ENCODE results near the gene BCOR. TPM values are rescaled to one million over a fixed set of nuclear protein-coding genes. Genes with fewer than 3 reads are reported as not detected.

The BCOR gene
- total RNA-seq, 1 experiment from 2014 or later: 0.68 TPM

- intact Hi-C loops (cut with micrococcal nuclease; ENCODE audit: unreplicated experiment): no loop called here
- ChIA-PET CTCF (no interaction called here), POLR2A (ENCODE audit: unreplicated experiment) (interaction anchor here (0.6 kb wide), 1 partner anchor 26 kb away, joined by 9 read pairs; no protein-coding TSS in a partner anchor)
- BruUV-seq (replicated peaks): no TSS peak
- DNase-seq: no peak
- no peaks in the 10 kb centered on the region for H3K9me2 ChIP-seq (ENCODE audit: insufficient read depth)
- H3K27me3 ChIP-seq (ENCODE audit: insufficient read depth, low read depth): no peaks in the 10 kb centered on the region
- no peaks in the 10 kb centered on the region for H3F3A ChIP-seq (ENCODE audit: insufficient read depth, low read depth)
- H3K9me3 ChIP-seq (ENCODE audit: insufficient read depth, low read depth): no peaks in the 10 kb centered on the region
- TF ChIP-seq EZH2 (IDR thresholded peaks at IDR 0.05; ENCODE audit: low read depth): no peak
- no peaks in the 10 kb centered on the region for H3K79me2 ChIP-seq (ENCODE audit: low read depth)
- H3K4me3 ChIP-seq: no peak overlapping the region
- H2AFZ ChIP-seq: no peak overlapping the region
- no peaks in the 10 kb centered on the region for H4K20me1 ChIP-seq (ENCODE audit: insufficient read depth)
- no peak overlapping the region for H3K4me2 ChIP-seq
- H3K27ac ChIP-seq: no peak overlapping the region
- H3K36me3 ChIP-seq (ENCODE audit: low read depth): no peaks in the 10 kb centered on the region
- H3K4me1 ChIP-seq (replicated peaks; ENCODE audit: insufficient read depth): no peaks in the 10 kb centered on the region
Observed at GRCh38 chrX:40112996-40113395, 15.2 kb upstream of the BCOR start.

DNA sequence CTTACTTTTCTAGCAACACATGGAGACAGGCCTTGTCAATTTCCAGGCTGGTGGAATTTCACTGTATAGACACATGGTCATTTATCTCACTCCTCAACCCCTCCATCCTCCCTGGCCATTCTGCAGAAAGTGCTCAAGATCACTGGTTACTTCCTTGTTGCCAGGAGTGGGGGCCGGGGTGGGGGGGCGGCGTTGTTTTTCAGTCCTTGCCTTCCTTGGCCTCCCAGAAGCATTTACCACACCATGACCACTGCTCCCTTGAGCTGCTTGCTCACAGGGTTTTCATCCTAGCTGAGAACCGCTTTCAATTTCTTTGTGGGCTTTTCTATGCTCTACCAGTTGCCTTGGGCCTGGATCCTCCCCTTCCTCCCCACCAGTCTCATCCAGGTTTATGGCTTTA is 14.1 kb upstream of the BCOR start:
- no peaks in the 10 kb centered on the region for H3K9me2 ChIP-seq (ENCODE audit: insufficient read depth)
- no peaks in the 10 kb centered on the region for H3K79me2 ChIP-seq (ENCODE audit: low read depth)
- intact Hi-C loops (cut with micrococcal nuclease; ENCODE audit: unreplicated experiment): no loop called here
- H3K4me2 ChIP-seq: no peak overlapping the region
- H3K27ac ChIP-seq: no peak overlapping the region
- no peaks in the 10 kb centered on the region for H4K20me1 ChIP-seq (ENCODE audit: insufficient read depth)
- H3K27me3 ChIP-seq (ENCODE audit: insufficient read depth, low read depth): no peaks in the 10 kb centered on the region
- no TSS peak for BruUV-seq (replicated peaks)
- no peak for TF ChIP-seq EZH2 (IDR thresholded peaks at IDR 0.05; ENCODE audit: low read depth)
- TF ChIP-seq, protein P1, sequence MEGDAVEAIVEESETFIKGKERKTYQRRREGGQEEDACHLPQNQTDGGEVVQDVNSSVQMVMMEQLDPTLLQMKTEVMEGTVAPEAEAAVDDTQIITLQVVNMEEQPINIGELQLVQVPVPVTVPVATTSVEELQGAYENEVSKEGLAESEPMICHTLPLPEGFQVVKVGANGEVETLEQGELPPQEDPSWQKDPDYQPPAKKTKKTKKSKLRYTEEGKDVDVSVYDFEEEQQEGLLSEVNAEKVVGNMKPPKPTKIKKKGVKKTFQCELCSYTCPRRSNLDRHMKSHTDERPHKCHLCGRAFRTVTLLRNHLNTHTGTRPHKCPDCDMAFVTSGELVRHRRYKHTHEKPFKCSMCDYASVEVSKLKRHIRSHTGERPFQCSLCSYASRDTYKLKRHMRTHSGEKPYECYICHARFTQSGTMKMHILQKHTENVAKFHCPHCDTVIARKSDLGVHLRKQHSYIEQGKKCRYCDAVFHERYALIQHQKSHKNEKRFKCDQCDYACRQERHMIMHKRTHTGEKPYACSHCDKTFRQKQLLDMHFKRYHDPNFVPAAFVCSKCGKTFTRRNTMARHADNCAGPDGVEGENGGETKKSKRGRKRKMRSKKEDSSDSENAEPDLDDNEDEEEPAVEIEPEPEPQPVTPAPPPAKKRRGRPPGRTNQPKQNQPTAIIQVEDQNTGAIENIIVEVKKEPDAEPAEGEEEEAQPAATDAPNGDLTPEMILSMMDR (conservative IDR thresholded peaks at IDR 0.05): no peak
- no peaks in the 10 kb centered on the region for H3K4me1 ChIP-seq (replicated peaks; ENCODE audit: insufficient read depth)
- CTCF ChIA-PET: no interaction called here
- no peak for DNase-seq
- H3F3A ChIP-seq (ENCODE audit: insufficient read depth, low read depth): no peaks in the 10 kb centered on the region
- H2AFZ ChIP-seq: no peak overlapping the region
- no peaks in the 10 kb centered on the region for H3K9me3 ChIP-seq (ENCODE audit: insufficient read depth, low read depth)
- POLR2A ChIA-PET (ENCODE audit: unreplicated experiment): interaction anchor here (0.5 kb wide), 1 partner anchor 18 kb away, joined by 5 read pairs; no protein-coding TSS in a partner anchor
- H3K36me3 ChIP-seq (ENCODE audit: low read depth): no peaks in the 10 kb centered on the region
- H3K4me3 ChIP-seq: no peak overlapping the region

DNA sequence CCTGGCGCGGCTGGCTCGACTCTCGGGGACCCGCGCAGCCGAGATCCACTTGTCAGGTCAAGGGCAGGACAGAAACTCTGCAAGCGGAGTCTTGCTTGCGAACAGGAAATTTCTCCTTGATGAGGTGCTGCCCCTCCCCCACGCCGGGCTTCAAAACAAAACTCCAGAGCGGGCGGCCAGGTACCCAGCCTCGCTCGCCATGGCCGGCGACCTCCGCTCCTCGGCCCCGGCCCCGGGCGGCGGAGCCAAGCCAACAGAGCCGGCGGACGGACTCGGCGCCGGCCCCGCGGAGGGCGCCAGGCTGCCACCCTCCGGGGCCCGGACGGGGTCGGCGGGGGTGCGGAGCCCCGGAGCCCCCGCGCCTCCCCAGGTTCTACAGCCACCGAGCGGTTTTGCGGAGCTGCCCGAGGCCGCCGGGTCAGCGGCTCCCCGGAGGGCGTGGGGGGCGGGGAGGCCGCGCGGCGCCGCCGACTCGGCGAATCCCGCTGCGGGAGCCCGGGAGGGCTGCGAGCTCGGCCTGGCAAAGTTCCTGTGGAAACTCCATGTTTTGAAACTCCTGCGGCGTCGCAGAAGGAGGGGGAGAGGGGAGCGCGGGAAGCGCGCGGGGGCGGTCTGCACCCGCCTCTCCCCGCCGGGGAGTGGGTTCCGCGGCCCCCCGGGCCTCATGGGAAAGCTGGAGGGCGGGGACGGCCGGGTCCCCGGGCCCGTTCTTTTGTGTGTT is 11.7 kb upstream of the BCOR start:
- no peaks in the 10 kb centered on the region for H3K4me1 ChIP-seq (replicated peaks; ENCODE audit: insufficient read depth)
- H3K4me2 ChIP-seq: peak overlapping the region; percentile 66
- H3K27me3 ChIP-seq (ENCODE audit: insufficient read depth, low read depth): no peaks in the 10 kb centered on the region
- H3K4me3 ChIP-seq: peak overlapping the region; percentile 54
- TSS peak; percentile 5 for BruUV-seq (replicated peaks)
- H3K9me3 ChIP-seq (ENCODE audit: insufficient read depth, low read depth): no peaks in the 10 kb centered on the region
- H4K20me1 ChIP-seq (ENCODE audit: insufficient read depth): no peaks in the 10 kb centered on the region
- 0 out of 2 replicates have a peak, but pooled peaks cover under 1% of the 10 kb centered on the region for H3K79me2 ChIP-seq (ENCODE audit: low read depth)
- no peaks in the 10 kb centered on the region for H3K9me2 ChIP-seq (ENCODE audit: insufficient read depth)
- POLR2A ChIA-PET (ENCODE audit: unreplicated experiment): interaction anchor here (0.6 kb wide), 1 partner anchor 67 kb away, joined by 7 read pairs; no protein-coding TSS in a partner anchor
- no peak for DNase-seq
- H2AFZ ChIP-seq: no peak overlapping the region
- H3K27ac ChIP-seq: peak overlapping the region; percentile 44
- TF ChIP-seq, protein P1 (conservative IDR thresholded peaks at IDR 0.05): no peak
- TF ChIP-seq EZH2 (IDR thresholded peaks at IDR 0.05; ENCODE audit: low read depth): no peak
- H3K36me3 ChIP-seq (ENCODE audit: low read depth): no peaks in the 10 kb centered on the region
- no peaks in the 10 kb centered on the region for H3F3A ChIP-seq (ENCODE audit: insufficient read depth, low read depth)
- CTCF ChIA-PET: interaction anchor here (0.6 kb wide), 1 partner anchor 599 kb away, joined by 6 read pairs; no protein-coding TSS in a partner anchor
- intact Hi-C loops (cut with micrococcal nuclease; ENCODE audit: unreplicated experiment): loop anchor here (5.0 kb wide), 1 partner anchor 43 kb away; no protein-coding TSS in a partner anchor

Data from PC-9 (cell line).